SK-N-SH (cell line): ENCODE measurements around the gene PROP1.
"Not testable (repeated sequence)": the region's sequence is repeated elsewhere in the genome, so short reads cannot be mapped to it uniquely, and the experiment has no call there.

Experiments used
- CHD2 ChIP-seq: fragments of 150-350 bp; IDR thresholded peaks from 2 replicates; pipeline ENCODE4 v1.6.1; 2018; ENCODE audit warnings: low read length; ENCODE audit not compliant: partially characterized antibody
- EP300 ChIP-seq, 2 experiments: IDR thresholded peaks; 2 replicates each; pipeline versions ENCODE4 v1.4.0 to v1.6.1; 2012; ENCODE audit warnings: borderline replicate concordance in 1 of 2, low read depth in 1 of 2, low read length in 1 of 2
- EZH2phosphoT487 ChIP-seq: fragments of 200-600 bp; sonication (generic); IDR thresholded peaks from 2 replicates; pipeline ENCODE4 v1.6.1; 2017; ENCODE audit warnings: low read depth, mixed run types, mild to moderate bottlenecking, antibody characterized with exemption, moderate library complexity, borderline replicate concordance
- FOSL2 ChIP-seq: IDR thresholded peaks from 2 replicates; pipeline ENCODE4 v1.4.0; 2012; ENCODE audit warnings: low read depth, mild to moderate bottlenecking, moderate library complexity, borderline replicate concordance
- FOXM1 ChIP-seq: IDR thresholded peaks from 2 replicates; pipeline ENCODE4 v1.4.0; 2012; ENCODE audit warnings: low read depth, mild to moderate bottlenecking
- GATA2 ChIP-seq: sonication (generic); formaldehyde crosslinking; IDR thresholded peaks from 2 replicates; pipeline ENCODE4 v1.5.0; 2020; ENCODE audit warnings: mild to moderate bottlenecking, missing genetic modification reagents
- JUND ChIP-seq: IDR thresholded peaks from 2 replicates; pipeline ENCODE4 v1.4.0; 2012
- NFIC ChIP-seq: IDR thresholded peaks from 2 replicates; pipeline ENCODE4 v1.4.0; 2012; ENCODE audit warnings: borderline replicate concordance
- RAD21 ChIP-seq: IDR thresholded peaks from 2 replicates; pipeline ENCODE4 v1.6.1; 2012; ENCODE audit warnings: mild to moderate bottlenecking, low read length
- RFX5 ChIP-seq: IDR thresholded peaks from 2 replicates; pipeline ENCODE4 v1.6.1; 2012; ENCODE audit warnings: mild to moderate bottlenecking, improper control_type of control experiment, low read length
- SMC3 ChIP-seq: IDR thresholded peaks from 2 replicates; pipeline ENCODE4 v1.6.1; 2012; ENCODE audit warnings: low read depth, low read length, improper control_type of control experiment
- YY1 ChIP-seq: IDR thresholded peaks from 2 replicates; pipeline ENCODE4 v1.4.0; 2012; ENCODE audit warnings: low read depth, mild to moderate bottlenecking
- TF ChIP-seq, protein P1 (sequence below): fragments of 200-600 bp; sonication (generic); IDR thresholded peaks from 2 replicates; pipeline ENCODE4 v1.6.1; 2017; ENCODE audit warnings: antibody characterized with exemption, mild to moderate bottlenecking, moderate library complexity
- TF ChIP-seq, protein P2 (sequence below): IDR thresholded peaks from 2 replicates; pipeline ENCODE4 v1.4.0; 2012; ENCODE audit warnings: low read depth, borderline replicate concordance

DNA sequence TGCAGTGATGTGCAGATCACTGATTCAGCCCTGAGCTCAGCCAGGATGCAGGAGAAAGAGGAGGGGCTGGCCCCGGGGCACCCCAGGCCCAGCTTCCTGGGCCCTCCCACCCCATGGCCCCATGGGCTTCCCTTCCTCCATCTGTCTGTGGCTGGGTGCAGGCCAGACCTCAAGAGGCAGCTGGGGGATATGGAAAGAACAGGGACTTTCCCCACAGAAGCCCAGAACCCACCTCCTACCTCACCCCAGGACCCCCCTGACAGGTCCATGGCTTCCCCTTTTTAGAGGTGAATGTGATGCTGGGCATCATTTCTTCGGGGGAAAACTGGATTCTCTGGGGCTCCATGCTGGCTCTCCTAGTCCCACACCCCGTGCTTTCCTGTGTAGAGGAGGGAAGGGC is 53.1 kb downstream of the PROP1 start:
- not testable (repeated sequence) for TF ChIP-seq NFIC; CHD2; GATA2 (CRISPR knock-in tag); EZH2phosphoT487; FOSL2; RFX5; SMC3; EP300 (IDR thresholded peaks at IDR 0.05; ENCODE audit: borderline replicate concordance in 1 of 2, low read depth in 1 of 2, low read length in 1 of 2); FOXM1; RAD21; YY1; JUND
- TF ChIP-seq, protein P1, sequence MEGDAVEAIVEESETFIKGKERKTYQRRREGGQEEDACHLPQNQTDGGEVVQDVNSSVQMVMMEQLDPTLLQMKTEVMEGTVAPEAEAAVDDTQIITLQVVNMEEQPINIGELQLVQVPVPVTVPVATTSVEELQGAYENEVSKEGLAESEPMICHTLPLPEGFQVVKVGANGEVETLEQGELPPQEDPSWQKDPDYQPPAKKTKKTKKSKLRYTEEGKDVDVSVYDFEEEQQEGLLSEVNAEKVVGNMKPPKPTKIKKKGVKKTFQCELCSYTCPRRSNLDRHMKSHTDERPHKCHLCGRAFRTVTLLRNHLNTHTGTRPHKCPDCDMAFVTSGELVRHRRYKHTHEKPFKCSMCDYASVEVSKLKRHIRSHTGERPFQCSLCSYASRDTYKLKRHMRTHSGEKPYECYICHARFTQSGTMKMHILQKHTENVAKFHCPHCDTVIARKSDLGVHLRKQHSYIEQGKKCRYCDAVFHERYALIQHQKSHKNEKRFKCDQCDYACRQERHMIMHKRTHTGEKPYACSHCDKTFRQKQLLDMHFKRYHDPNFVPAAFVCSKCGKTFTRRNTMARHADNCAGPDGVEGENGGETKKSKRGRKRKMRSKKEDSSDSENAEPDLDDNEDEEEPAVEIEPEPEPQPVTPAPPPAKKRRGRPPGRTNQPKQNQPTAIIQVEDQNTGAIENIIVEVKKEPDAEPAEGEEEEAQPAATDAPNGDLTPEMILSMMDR, result not testable (repeated sequence)
- TF ChIP-seq, protein P2, sequence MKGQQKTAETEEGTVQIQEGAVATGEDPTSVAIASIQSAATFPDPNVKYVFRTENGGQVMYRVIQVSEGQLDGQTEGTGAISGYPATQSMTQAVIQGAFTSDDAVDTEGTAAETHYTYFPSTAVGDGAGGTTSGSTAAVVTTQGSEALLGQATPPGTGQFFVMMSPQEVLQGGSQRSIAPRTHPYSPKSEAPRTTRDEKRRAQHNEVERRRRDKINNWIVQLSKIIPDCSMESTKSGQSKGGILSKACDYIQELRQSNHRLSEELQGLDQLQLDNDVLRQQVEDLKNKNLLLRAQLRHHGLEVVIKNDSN, result not testable (repeated sequence)
